Measurements from ENCODE around the gene EHMT1.

The EHMT1 gene

GRCh38 chr9:137671196-137671538 lies 52.4 kb downstream of the EHMT1 start:
- no peak for DNase-seq (ENCODE audit: extremely low read depth, low read depth)
- H3K4me3 ChIP-seq (replicated peaks; ENCODE audit: low read depth, low read length): no peak overlapping the region
- TF ChIP-seq CTCF (IDR thresholded peaks at IDR 0.05; ENCODE audit: low read depth, low read length, missing control alignments): no peak

GRCh38 chr9:137671721-137672120 lies 52.9 kb downstream of the EHMT1 start:
- no peak overlapping the region for H3K4me3 ChIP-seq (replicated peaks; ENCODE audit: low read depth, low read length)
- no peak for DNase-seq (ENCODE audit: extremely low read depth, low read depth)
- TF ChIP-seq CTCF (IDR thresholded peaks at IDR 0.05; ENCODE audit: low read depth, low read length, missing control alignments): no peak

- H3K4me3 ChIP-seq (replicated peaks; ENCODE audit: low read depth, low read length): no peak overlapping the region
- peak; percentile 33 for DNase-seq (ENCODE audit: extremely low read depth, low read depth)
- TF ChIP-seq CTCF (IDR thresholded peaks at IDR 0.05; ENCODE audit: low read depth, low read length, missing control alignments): peak; percentile 83
Observed at GRCh38 chr9:137672907-137673791, 54.3 kb downstream of the EHMT1 start.

- TF ChIP-seq CTCF (IDR thresholded peaks at IDR 0.05; ENCODE audit: low read depth, low read length, missing control alignments): no peak
- no peak for DNase-seq (ENCODE audit: extremely low read depth, low read depth)
- no peak overlapping the region for H3K4me3 ChIP-seq (replicated peaks; ENCODE audit: low read depth, low read length)
Observed at GRCh38 chr9:137673886-137674285, 55.1 kb downstream of the EHMT1 start.

GRCh38 chr9:137674307-137674975 lies 55.6 kb downstream of the EHMT1 start:
- no peak overlapping the region for H3K4me3 ChIP-seq (replicated peaks; ENCODE audit: low read depth, low read length)
- no peak for TF ChIP-seq CTCF (IDR thresholded peaks at IDR 0.05; ENCODE audit: low read depth, low read length, missing control alignments)
- DNase-seq (ENCODE audit: extremely low read depth, low read depth): no peak

- no peak for TF ChIP-seq CTCF (IDR thresholded peaks at IDR 0.05; ENCODE audit: low read depth, low read length, missing control alignments)
- no peak overlapping the region for H3K4me3 ChIP-seq (replicated peaks; ENCODE audit: low read depth, low read length)
- DNase-seq (ENCODE audit: extremely low read depth, low read depth): no peak
Observed at GRCh38 chr9:137674976-137675320, 56.1 kb downstream of the EHMT1 start.

Measured in HFF-Myc (cell line).